GM20000 (cell line): ENCODE results near the gene ZNF627.
A peak's percentile ranks its signal among the peaks of the same experiment; 100 is the strongest.
"Not testable (repeated sequence)": the region's sequence is repeated elsewhere in the genome, so short reads cannot be mapped to it uniquely, and the experiment has no call there.

Experiments
- DNase-seq: peaks from one replicate; pipeline ENCODE4 v3.0.0; 2012; ENCODE audit warnings: low spot score
- TF ChIP-seq, protein P1 (sequence below): IDR thresholded peaks from 2 replicates; pipeline ENCODE4 v1.5.1; 2012; ENCODE audit warnings: mild to moderate bottlenecking, control low read depth; ENCODE audit errors: extremely low read depth, missing control alignments

ZNF627 gene

DNA sequence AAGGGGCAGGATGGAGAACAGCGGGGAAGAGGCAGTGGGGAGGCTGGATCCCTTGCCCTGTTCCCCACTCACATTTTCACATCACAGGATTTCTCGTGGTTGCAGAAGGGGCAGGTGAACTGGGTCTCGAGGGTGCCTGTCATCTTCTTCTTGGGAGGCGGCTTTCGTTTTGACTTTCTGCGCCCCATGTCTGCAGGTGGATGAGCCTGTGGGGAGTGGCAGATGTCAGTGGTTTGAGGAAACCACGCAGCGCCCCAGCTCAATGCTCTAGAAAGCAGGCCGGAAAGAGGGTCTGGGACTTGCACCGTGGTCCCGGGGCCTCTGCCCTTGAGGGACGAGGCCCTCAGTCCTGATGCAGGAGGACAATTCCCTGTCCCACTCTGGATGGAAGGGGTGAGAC, 43.1 kb upstream of the ZNF627 start:
- DNase-seq = no peak
- TF ChIP-seq, protein P1, sequence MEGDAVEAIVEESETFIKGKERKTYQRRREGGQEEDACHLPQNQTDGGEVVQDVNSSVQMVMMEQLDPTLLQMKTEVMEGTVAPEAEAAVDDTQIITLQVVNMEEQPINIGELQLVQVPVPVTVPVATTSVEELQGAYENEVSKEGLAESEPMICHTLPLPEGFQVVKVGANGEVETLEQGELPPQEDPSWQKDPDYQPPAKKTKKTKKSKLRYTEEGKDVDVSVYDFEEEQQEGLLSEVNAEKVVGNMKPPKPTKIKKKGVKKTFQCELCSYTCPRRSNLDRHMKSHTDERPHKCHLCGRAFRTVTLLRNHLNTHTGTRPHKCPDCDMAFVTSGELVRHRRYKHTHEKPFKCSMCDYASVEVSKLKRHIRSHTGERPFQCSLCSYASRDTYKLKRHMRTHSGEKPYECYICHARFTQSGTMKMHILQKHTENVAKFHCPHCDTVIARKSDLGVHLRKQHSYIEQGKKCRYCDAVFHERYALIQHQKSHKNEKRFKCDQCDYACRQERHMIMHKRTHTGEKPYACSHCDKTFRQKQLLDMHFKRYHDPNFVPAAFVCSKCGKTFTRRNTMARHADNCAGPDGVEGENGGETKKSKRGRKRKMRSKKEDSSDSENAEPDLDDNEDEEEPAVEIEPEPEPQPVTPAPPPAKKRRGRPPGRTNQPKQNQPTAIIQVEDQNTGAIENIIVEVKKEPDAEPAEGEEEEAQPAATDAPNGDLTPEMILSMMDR = no peak

DNA sequence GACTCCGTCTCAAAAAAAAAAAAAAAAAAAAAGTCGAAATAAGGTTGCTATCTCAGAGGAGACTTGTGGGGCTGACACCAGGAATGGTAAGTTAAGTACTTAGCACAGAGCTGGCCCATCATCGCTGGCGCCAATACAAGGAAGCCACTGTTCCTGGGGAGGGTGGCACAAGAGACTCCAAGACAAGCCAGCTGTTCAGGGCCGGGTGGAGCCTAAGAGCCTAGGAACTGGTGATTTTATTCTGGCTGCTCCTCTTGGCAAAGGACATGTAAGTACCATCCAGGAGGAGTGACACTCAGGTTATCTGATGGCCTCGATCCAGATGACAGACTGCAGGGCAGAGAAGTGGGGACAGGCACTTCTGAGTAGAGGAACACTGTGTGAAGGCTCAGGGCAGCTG, 42.0 kb upstream of the ZNF627 start:
- TF ChIP-seq, protein P1 = no peak
- DNase-seq = no peak

DNA sequence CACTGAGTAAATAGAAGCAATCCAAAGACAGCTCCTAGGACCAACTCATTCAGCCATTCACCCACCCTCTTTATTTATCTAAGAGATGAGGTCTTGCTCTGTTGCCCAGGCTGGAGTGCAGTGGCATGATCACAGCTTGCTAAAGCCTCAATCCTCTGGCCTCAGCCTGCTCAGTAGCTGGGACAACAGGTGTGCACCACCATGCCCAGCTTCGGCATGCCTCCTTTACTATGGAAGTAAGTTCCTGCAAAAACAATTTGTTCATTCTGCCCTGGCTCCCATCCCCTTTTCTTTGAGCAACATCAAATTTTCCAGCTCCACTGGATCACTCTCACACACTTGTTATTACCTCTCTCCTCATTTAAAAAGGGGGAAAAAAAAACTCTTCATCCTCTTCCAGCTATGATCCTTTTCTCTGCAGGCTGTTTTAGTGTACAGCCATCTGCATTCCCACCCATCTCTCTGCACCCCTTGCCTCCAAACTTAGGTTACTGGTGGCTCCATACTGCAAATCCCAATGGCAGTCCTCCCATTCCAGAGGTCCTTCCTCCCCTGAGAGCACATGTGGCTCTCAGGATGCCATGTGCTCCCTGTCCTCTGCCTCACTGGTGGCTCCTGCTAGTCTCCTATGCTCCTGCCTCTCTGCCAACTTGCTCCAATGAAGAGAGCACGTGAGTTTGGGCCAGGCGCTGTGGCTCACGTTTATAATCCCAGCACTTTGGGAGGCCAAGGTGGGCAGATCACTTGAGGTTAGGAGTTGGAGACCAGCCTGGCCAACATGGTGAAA, 40.5 kb upstream of the ZNF627 start:
- no peak for DNase-seq
- TF ChIP-seq, protein P1 = no peak

DNA sequence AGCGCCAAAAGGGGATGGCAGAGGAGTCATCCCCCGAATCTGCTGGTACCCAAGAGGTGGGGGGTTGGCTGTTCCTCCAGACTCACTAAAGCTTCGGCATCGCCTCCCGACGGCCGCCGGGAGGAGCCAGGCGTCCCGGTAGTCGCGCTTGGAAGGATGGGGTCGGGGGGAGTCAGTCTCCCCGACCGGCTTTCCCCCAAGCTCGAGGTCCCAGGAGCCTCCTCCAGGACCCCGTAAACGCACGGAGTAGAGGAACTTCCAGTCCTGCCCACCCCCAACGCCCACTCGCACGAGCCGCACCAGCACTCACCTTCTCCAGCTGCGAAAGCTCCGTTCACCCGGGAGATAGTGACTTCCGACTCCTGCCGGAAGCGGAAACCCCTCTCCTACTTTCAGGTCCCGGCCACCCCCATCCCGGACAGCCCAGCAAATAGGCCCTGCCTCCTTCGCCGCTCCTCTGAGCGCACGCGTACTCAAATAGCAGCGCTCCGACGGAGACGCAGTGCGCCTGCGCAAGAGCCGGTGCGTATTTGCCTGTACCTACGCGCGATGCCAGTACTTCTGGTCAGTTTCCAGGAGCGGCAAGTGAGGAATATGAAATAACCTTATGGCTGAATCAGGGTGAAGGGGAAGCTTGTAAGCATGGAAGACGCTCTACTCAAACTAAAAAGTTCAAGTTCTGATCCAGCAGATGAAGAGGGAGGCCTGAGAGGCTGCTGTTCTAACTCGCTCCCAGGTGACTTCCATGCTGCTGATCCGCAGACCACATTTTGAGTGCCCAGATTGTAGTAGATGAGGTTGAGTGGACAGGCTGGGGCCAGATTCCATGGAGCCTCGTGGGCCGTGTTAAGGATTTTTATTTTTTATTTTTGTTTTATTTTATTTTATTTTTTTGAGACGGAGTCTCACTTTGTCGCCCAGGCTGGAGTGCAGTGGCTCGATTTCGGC, 38.1 kb upstream of the ZNF627 start, which contains the start of gene ELOF1:
TSS of gene ELOF1 (minus strand) at position 350 of the 948 bp plus-strand sequence. CDS start 4,883 bp downstream, outside the sequence.
- TF ChIP-seq, protein P1 = peak; percentile 25
- DNase-seq = peak; percentile 96

DNA sequence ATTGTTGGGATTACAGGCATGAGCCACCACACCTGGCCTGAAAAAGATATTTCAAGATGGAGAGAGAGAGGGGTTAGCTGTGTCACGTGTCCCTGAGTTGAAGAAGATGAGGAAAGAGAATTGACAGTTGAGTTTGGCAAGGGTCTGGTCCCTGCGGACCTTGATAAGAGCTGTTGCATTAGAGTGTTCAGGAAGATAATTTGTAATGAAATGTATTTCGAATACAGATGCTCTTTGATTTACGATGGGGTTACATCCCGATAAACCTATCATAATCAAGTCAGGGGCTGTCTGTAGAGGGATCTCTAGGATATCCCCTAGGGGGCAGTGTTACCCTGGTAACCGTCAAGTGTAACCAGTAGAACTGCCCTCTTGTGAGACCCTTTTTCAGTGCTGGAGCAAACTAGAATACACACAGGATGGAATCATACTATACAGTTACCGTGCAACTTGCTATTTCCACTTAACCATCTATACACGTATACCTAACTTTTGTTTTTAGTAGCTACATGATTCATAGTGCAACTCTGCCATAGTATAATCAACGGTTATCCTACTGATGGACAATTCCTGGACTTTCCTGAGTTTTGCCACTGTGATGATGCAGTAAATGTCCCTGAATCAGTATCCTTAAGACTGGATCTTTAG, 36.8 kb upstream of the ZNF627 start:
- peak; percentile 67 for DNase-seq
- TF ChIP-seq, protein P1 = no peak

DNA sequence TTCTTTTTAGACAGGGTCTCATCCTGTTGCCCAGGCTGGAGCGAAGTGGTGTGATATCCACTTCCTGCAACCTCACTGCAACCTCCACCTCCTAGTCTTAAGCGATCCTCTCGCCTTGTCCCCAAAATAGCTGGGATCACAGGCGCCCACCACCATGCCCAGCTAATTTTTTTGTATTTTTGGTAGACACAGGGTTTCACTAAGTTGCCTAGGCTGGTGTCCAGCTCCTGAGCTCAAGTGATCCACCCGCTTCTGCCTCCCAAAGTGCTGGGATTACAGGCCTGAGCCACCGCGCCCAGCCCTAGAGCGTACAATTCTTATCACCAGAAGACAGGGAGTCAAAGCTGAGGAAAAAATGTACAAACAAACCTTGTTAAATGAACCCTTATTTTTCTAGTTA, 33.8 kb upstream of the ZNF627 start:
- DNase-seq = no peak
- TF ChIP-seq, protein P1 = no peak

DNA sequence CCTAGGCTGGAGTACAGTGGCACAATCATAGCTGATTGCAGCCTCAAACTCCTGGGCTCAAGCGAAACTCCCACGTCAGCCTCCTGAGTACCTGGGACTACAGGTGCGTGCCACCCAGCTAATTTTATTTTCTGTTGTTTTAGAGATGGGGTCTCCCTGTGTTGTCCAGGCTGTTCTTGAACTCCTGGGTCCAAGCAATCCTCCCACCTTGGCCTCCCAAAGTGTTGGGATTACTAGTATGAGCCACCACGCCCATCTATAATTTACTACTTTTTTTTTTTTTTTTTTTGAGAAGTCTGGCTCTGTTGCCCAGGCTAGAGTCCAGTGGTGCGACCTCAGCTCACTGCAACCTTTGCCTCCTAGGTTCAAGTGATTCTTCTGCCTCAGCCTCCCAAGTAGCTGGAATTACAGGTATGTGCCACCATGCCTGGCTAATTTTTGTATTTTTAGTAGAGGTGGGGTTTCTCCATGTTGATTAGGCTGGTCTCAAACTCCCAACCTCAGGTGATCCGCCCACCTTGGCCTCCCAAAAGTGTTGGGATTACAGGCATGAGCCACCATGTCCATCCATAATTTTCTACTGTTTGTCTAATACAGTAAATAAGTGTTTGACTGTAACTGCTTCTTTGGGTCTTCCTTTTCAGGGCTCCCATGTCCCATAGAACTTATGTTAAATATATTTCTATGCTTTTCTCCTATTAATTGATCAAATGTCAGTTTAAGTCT, 33.0 kb upstream of the ZNF627 start:
- not testable (repeated sequence) for DNase-seq

DNA sequence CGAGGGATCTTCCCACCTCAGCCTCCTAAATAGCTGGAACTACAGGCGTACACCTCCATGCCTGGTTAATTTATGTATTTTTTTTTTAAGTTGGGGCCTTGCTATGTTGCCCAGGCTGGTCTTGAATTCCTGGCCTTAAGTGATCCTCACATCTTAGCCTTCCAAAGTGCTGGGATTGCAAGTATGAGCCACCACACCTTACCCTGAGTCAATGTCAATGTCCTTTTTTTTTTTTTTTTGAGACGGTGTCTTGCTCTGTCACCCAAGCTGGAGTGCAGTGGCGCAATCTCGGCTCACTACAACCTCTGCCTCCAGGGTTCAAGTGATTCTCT, 31.7 kb upstream of the ZNF627 start:
- not testable (repeated sequence) for DNase-seq
